Prostate gland (tissue), 2 donors: ENCODE results near the gene TRAPPC3.

Source experiments
- CTCF ChIP-seq, 4 experiments: fragments of 200-600 bp in 2 of 4; fragments of 450-650 bp in 2 of 4; sonication (generic) in 2 of 4; IDR thresholded peaks; 1 replicate in 3 of 4; 2 replicates in 1 of 4; pipeline ENCODE4 v1.5.1; 2016 to 2019; ENCODE audit warnings: antibody characterized with exemption in 4 of 4, mild to moderate bottlenecking in 2 of 4, moderate library complexity in 2 of 4
- POLR2A ChIP-seq: fragments of 450-650 bp; IDR thresholded peaks from one replicate; pipeline ENCODE4 v1.6.1; 2016; ENCODE audit warnings: antibody characterized with exemption, mild to moderate bottlenecking
- POLR2AphosphoS5 ChIP-seq: sonication (generic); formaldehyde crosslinking; IDR thresholded peaks from one replicate; pipeline ENCODE4 v1.6.1; 2017; ENCODE audit warnings: antibody characterized with exemption

GRCh38 chr1:36123356-36123755 lies 25.9 kb downstream of the TRAPPC3 start:
- no peak for TF ChIP-seq CTCF (IDR thresholded peaks at IDR 0.05)
- no peak for TF ChIP-seq POLR2A
- no peak for TF ChIP-seq POLR2AphosphoS5
